Esophagus squamous epithelium (tissue), 5 donors: ENCODE data around the gene GPR12. TPM values are rescaled to one million over a fixed set of nuclear protein-coding genes. Genes with fewer than 3 reads are reported as not detected.

Experiments used
- DNase-seq: peaks from one replicate; lab custom pipeline; 2025; lab: John Stamatoyannopoulos, UW
- H3K27ac ChIP-seq, 4 donors: fragments of 200-600 bp; sonication (generic); one replicate each; pipeline ENCODE4 v1.5.1; 2016 to 2019; ENCODE audit warnings: mild to moderate bottlenecking in 1 of 4
- H3K27me3 ChIP-seq, 4 donors: fragments of 200-600 bp; sonication (generic); 1 replicate in 3 of 4; 2 replicates in 1 of 4; pipeline versions ENCODE4 v1.5.1 to v1.6.0; 2017 to 2021; ENCODE audit warnings: antibody characterized with exemption in 1 of 4
- H3K36me3 ChIP-seq, 3 donors: fragments of 200-600 bp; sonication (generic); one replicate each; pipeline ENCODE4 v1.5.1; 2016 to 2019
- H3K4me1 ChIP-seq, 3 donors: fragments of 200-600 bp; sonication (generic); one replicate each; pipeline ENCODE4 v1.5.1; 2017 to 2019
- H3K4me3 ChIP-seq, 4 donors: fragments of 200-600 bp; sonication (generic); 1 replicate in 3 of 4; 2 replicates in 1 of 4; pipeline ENCODE4 v1.5.1; 2016 to 2019; ENCODE audit warnings: mild to moderate bottlenecking in 2 of 4, moderate library complexity in 1 of 4
- H3K9me3 ChIP-seq, 3 donors: fragments of 200-600 bp; sonication (generic); one replicate each; pipeline ENCODE4 v1.5.1; 2016 to 2019
- POLR2A ChIP-seq, 4 donors: fragments of 450-650 bp; IDR thresholded peaks; one replicate each; pipeline ENCODE4 v1.6.1; 2017; ENCODE audit warnings: antibody characterized with exemption in 4 of 4, mild to moderate bottlenecking in 4 of 4, moderate library complexity in 3 of 4
- WGBS, 2 donors: methylation state at CpG; one replicate each; pipeline ENCODE4 v1.1.5; 2018; 5-methylcytosine and 5-hydroxymethylcytosine counted together
- intact Hi-C: fragments of 100-400 bp; cut with DNase I; formaldehyde crosslinking; loops from one replicate; pipeline ENCODE4 v1.15.0; 2022
- total RNA-seq, 4 donors: library from RNA; depleted of rRNA; stranded (reverse); fragments of >200 nt; gene quantifications; one replicate each; pipeline ENCODE4 v1.1.0, GENCODE V29; 2016
- TF ChIP-seq, protein P1 (sequence below), 6 experiments: fragments of 450-650 bp in 4 of 6; fragments of 200-600 bp in 2 of 6; sonication (generic) in 2 of 6; IDR thresholded peaks; one replicate each; pipeline ENCODE4 v1.5.1; 2016 to 2019; ENCODE audit warnings: antibody characterized with exemption in 6 of 6, mild to moderate bottlenecking in 4 of 6, moderate library complexity in 4 of 6
- donor health status: DM: yes; HTN: yes; CAD: no.

Gene GPR12
- total RNA-seq, 4 donors from 2014 or later: under 0.01 TPM; not detected in 3

DNA sequence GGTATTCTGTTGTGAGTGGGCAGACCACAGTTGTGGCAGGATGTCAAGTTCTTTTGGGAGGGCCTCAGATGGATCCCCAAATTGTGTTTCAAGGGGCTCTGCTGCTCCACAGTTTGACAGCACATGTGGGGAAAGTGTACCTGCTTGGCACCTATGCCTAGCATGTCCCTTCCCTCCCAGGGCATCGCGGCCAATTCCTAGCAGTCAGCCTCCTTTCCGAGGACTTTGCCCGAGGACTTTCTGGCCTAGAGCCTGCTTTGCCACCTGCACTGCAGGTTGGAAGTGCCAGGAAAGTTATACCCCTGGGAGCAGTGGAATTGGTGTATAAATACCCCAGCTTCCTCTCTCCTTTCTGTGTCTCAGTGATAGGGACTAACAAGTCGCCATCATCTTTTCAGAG, 11.9 kb upstream of the GPR12 start:
- intact Hi-C loops: no loop called here
- Histone ChIP-seq H3K9me3 (no peaks in the 10 kb centered on the region), H3K27me3 (peaks cover 0 to under 1% (median 0%) of the 10 kb centered on the region in 4 donors), H3K4me1 (no peaks in the 10 kb centered on the region), H3K36me3 (no peaks in the 10 kb centered on the region), H3K4me3 (no peak overlapping the region), H3K27ac (no peak overlapping the region)
- no peak for TF ChIP-seq POLR2A (IDR thresholded peaks at IDR 0.05)
- TF ChIP-seq, protein P1, sequence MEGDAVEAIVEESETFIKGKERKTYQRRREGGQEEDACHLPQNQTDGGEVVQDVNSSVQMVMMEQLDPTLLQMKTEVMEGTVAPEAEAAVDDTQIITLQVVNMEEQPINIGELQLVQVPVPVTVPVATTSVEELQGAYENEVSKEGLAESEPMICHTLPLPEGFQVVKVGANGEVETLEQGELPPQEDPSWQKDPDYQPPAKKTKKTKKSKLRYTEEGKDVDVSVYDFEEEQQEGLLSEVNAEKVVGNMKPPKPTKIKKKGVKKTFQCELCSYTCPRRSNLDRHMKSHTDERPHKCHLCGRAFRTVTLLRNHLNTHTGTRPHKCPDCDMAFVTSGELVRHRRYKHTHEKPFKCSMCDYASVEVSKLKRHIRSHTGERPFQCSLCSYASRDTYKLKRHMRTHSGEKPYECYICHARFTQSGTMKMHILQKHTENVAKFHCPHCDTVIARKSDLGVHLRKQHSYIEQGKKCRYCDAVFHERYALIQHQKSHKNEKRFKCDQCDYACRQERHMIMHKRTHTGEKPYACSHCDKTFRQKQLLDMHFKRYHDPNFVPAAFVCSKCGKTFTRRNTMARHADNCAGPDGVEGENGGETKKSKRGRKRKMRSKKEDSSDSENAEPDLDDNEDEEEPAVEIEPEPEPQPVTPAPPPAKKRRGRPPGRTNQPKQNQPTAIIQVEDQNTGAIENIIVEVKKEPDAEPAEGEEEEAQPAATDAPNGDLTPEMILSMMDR (IDR thresholded peaks at IDR 0.05): no peak
- DNase-seq: no peak
- WGBS, 2 donors: 48 to 75% methylated on average over 1 to 5 of the region's 5 CpGs

DNA sequence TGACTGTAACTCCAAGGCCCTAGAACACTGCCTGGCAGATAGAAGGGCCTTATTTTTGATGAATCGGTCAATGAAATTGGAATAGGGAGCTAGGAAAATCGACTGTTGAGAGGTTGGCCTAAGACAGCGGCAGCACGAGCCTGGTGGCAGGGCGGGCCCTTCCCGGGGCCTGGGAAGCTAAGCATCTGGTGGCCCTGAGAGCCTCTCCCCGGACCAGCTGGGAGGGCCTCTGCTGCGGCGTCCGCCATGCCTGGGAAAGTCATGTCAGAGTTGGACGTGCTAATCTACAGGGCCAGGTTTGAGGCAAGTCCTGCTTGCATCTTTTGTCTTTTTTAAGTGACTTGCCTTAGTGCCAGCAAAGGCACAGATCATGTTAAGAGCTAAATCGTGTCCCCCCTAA, 11.2 kb upstream of the GPR12 start:
- DNase-seq: no peak
- H3K4me1 ChIP-seq: no peaks in the 10 kb centered on the region
- intact Hi-C loops: no loop called here
- no peaks in the 10 kb centered on the region for H3K36me3 ChIP-seq
- no peak for TF ChIP-seq POLR2A (IDR thresholded peaks at IDR 0.05)
- TF ChIP-seq, protein P1 (IDR thresholded peaks at IDR 0.05): no peak
- WGBS, 2 donors: 74 to 88% methylated on average over 4 to 8 of the region's 12 CpGs
- no peak overlapping the region for H3K27ac ChIP-seq
- H3K27me3 ChIP-seq: peaks cover 0 to 7% (median 0%) of the 10 kb centered on the region in 4 donors
- H3K4me3 ChIP-seq: no peak overlapping the region
- H3K9me3 ChIP-seq: no peaks in the 10 kb centered on the region

DNA sequence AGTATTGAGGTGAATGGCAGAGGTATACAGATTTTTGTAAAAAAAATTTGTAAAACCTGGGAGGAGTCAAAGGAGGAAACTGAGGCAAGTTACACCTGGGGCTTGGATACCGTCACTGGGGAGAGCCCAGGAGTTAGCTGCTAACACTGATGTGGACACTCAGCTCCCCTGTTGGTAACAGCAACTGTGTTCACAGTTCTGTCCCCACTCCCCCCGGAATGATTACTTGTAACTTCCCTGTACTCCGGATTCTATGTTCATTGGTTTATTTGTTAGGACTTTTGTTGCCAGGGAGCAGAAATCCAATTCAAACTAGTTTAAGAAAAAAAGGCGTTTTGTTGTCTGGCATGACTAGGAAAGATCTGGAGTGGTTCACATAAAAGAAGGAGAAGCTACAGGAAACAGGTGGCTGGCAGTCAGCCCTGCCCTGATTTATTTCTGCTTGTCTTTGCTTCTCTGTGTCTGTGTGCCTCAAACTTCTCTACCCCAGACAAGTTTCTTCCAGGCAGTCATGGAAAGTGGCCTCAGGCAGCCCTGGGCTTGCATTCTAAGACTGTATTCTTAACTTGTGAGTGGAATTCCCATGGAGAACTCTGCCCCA, 2.3 kb upstream of the GPR12 start:
- peaks cover 0 to 87% (median 13%) of the 10 kb centered on the region in 4 donors for H3K27me3 ChIP-seq
- TF ChIP-seq, protein P1 (IDR thresholded peaks at IDR 0.05): no peak
- 24 to 29% methylated on average over 4 of the region's 4 CpGs for WGBS, 2 donors
- no peaks in the 10 kb centered on the region for H3K9me3 ChIP-seq
- H3K36me3 ChIP-seq: no peaks in the 10 kb centered on the region
- intact Hi-C loops: no loop called here
- peaks cover 6 to 16% (median 8%) of the 10 kb centered on the region in 3 donors for H3K4me1 ChIP-seq
- DNase-seq: no peak
- H3K4me3 ChIP-seq: no peak overlapping the region
- no peak overlapping the region for H3K27ac ChIP-seq

DNA sequence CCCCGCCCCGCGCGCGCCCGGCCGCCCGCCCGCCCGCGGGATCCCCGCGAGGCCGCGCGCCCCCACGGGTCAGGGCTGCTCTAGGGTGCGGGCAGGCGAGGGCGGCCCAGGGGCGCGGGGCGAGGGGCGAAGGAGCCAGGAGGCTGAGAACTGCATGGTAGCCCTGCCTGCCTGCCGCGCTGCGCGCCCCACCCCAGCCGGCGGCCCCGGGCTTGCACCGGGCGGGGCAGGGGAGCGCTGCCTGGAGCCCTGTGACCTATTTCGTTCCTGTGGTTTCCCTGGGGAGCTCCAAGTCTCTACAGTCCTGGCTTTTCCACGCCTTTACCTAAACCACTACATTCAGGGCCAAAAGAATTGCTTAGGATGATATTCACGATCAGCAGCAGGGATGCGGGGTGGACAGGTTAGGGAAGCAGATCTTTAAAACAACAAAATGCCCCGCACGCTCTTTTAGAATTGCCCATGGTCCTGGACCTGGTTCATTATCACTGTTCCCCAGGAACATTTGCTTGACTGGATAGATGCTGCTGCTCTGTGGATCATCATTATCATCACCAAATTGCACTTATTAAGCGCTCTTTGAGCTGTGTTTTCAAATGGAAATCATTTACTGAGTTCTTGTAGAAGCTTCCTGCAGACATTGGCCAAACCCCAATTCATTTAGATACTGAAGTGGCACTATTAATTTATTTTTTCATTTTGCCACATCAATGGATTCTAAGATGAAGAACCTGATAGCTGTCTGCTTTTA, 421 bp upstream of the GPR12 start:
- Histone ChIP-seq H3K27ac (no peak overlapping the region), H3K36me3 (no peaks in the 10 kb centered on the region), H3K9me3 (no peaks in the 10 kb centered on the region), H3K27me3 (peaks cover 0 to 94% (median 13%) of the 10 kb centered on the region in 4 donors), H3K4me3 (peak overlapping the region in 2 of 4 donors; percentile 37 to 61), H3K4me1 (peaks cover 6 to 16% (median 8%) of the 10 kb centered on the region in 3 donors)
- no peak for DNase-seq
- 33 to 57% methylated on average over 3 to 7 of the region's 41 CpGs for WGBS, 2 donors
- intact Hi-C loops: no loop called here
- no peak for TF ChIP-seq POLR2A (IDR thresholded peaks at IDR 0.05)
- TF ChIP-seq, protein P1 (IDR thresholded peaks at IDR 0.05): no peak

DNA sequence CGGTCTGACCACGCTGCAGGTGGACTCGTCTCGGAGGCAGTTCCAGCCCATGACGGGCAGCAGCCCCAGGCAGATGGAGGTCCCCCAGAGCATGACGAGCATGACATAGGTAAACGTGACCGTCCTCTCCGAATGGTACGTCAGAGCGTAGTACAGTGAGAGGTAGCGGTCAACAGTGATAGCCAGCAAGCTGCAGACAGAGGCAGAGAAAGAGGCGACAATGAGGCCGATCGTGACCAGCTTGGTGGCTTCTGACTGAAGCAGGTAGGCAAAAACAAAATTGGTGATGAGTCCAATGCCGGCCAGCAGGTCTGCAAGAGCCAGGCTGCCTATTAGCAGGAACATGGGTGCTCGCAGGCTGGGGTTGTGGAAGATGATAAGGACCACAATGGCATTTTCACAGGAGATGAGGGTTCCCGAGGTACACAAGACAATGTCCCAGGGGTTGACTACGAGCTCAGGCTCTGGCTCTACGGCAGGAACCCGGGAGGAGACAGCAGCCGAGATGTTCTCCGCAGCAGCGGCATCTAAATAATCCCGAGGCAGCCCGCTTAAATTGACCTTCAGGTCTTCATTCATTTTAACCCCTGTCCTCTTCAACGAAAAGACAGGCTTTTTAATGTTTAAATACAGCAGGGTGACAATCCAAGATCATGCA, 1.2 kb downstream of the GPR12 start:
- intact Hi-C loops: no loop called here
- Histone ChIP-seq H3K36me3 (no peaks in the 10 kb centered on the region), H3K9me3 (no peaks in the 10 kb centered on the region), H3K27ac (no peak overlapping the region), H3K4me3 (peak overlapping the region in 3 of 4 donors; percentile 29 to 61 (median 37)), H3K27me3 (peaks cover 0 to 90% (median 13%) of the 10 kb centered on the region in 4 donors), H3K4me1 (peaks cover 6 to 16% (median 8%) of the 10 kb centered on the region in 3 donors)
- 48 to 56% methylated on average over 17 to 22 of the region's 27 CpGs for WGBS, 2 donors
- DNase-seq: no peak
- TF ChIP-seq, protein P1 (IDR thresholded peaks at IDR 0.05): no peak
- TF ChIP-seq POLR2A (IDR thresholded peaks at IDR 0.05): no peak
